ENCODE measurements around the gene MTMR2.

The MTMR2 gene

DNA sequence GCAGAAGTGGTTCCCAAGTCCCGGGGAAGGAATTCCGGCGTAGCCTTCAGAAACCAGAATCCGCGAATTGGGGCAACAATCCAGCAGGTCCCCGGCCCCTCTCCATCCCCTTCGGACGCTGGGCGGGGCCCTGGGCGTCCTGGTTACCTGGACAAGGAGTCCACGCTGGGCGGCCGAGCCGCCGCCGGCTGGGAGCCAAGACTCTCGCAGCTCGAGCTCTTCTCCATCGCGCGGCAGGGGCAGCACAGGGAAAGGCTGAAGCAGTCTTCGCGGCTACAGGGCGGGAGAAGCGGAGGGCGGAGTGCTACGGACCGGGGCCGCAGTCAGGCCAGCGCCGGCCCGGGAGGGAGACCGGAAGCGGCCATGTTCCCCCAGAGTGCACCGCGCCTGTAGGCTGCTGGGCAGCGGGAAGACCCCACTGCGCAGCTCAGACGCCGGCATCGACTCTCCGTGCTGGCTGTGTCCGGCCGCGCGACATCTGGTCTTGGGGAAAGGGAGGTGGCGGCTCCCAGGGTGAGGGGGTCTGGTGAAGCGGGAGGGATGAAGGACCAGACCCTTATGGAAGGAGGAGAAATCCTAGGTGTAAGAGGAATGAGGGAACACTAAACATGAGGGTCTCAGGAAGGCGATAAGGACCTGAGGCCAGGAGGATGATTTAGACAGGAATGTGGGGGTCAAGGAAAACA lies at the start of gene MTMR2:
MTMR2 (minus strand) TSS at position 380 of the 686 bp plus-strand sequence; CDS start at position 227, 153 bp downstream.
- Histone ChIP-seq H3K27ac (ENCODE audit: low read depth, low read length) (peak within 1 kb of the TSS; percentile 81), H3K9me3 (ENCODE audit: low read length) (no peaks in the 10 kb centered on the region), H3K27me3 (ENCODE audit: control insufficient read depth in 1 of 2, insufficient read depth in 2 of 2, low read length in 2 of 2) (no peaks in the 10 kb centered on the region), H3K4me1 (ENCODE audit: insufficient read depth, low read length) (peaks cover 11% of the 10 kb centered on the region), H3K4me3 (ENCODE audit: low read depth in 1 of 2, low read length in 2 of 2) (peak within 1 kb of the TSS; percentile 75 to 97), H3K9ac (ENCODE audit: low read length) (peak within 1 kb of the TSS; percentile 99), H3K36me3 (ENCODE audit: insufficient read depth, low read length) (no peaks in the 10 kb centered on the region)

DNA sequence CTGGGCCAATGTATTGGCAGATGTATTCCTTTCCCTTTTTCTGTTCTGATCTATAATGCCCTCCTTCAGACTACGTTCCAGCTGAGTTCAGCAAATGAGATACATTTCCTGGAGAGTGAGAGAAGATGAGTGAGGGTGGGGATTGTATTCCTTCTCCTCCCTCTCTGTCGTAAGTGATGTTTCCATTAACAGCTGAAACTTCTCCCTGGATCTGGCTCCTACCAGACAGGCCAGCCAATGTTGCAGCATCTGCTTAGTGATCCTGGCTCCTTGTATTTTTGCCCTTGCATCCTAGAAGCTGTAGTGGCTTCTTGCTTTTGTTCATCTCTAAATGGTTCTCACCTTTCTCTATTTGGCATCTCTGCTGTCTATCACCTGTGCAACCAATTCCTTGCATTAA lies 48.2 kb upstream of the MTMR2 start:
- Histone ChIP-seq H3K9me3 (ENCODE audit: low read length) (no peaks in the 10 kb centered on the region), H3K9ac (ENCODE audit: low read length) (no peak overlapping the region), H3K27me3 (ENCODE audit: control insufficient read depth in 1 of 2, insufficient read depth in 2 of 2, low read length in 2 of 2) (no peaks in the 10 kb centered on the region), H3K36me3 (ENCODE audit: insufficient read depth, low read length) (no peaks in the 10 kb centered on the region), H3K27ac (ENCODE audit: low read depth, low read length) (no peak overlapping the region), H3K4me3 (ENCODE audit: low read depth in 1 of 2, low read length in 2 of 2) (no peak overlapping the region), H3K4me1 (ENCODE audit: insufficient read depth, low read length) (no peaks in the 10 kb centered on the region)

DNA sequence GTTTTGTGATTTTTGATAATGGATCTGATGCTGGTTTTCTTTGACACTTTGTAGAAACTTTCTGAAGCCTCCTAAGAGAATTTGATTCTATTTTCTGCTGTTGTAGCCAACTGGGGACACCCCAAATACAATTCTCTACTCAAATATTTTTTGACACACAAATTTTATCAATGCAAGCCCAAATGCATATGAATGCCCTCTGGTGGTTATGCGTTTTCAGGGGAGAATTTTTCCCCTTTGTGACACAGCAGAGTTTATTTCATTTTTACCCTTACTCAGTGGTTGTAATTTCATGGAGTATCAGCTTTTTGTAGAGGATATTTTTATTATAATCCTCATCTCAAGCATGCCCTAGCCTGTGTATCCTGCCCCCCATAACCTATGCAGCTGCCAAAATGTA lies 44.7 kb upstream of the MTMR2 start:
- no peaks in the 10 kb centered on the region for H3K9me3 ChIP-seq (ENCODE audit: low read length)
- no peak overlapping the region for H3K4me3 ChIP-seq (ENCODE audit: low read depth in 1 of 2, low read length in 2 of 2)
- H3K36me3 ChIP-seq (ENCODE audit: insufficient read depth, low read length): no peaks in the 10 kb centered on the region
- no peak overlapping the region for H3K9ac ChIP-seq (ENCODE audit: low read length)
- H3K27me3 ChIP-seq (ENCODE audit: control insufficient read depth in 1 of 2, insufficient read depth in 2 of 2, low read length in 2 of 2): no peaks in the 10 kb centered on the region
- H3K27ac ChIP-seq (ENCODE audit: low read depth, low read length): no peak overlapping the region
- no peaks in the 10 kb centered on the region for H3K4me1 ChIP-seq (ENCODE audit: insufficient read depth, low read length)

DNA sequence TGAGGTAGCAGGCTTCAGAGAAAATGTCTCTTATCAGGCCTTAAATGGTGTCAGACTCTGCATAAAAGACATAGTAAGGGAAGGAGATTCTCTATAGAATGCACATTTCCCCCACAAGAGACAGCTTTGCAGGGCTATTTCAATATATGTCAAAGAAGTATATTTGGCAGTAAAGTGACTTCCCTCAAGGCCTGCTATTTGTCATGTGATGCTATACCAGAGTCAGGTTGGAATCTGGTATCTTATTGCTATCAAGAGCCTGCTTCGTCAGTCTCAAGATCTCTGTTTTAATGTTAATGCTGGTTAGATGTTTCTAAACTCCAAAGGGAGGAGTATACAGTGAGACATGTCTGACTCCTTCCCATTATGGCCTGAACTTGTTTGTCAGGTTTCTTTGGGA lies 40.4 kb upstream of the MTMR2 start:
- Histone ChIP-seq H3K4me1 (ENCODE audit: insufficient read depth, low read length) (no peaks in the 10 kb centered on the region), H3K9me3 (ENCODE audit: low read length) (no peaks in the 10 kb centered on the region), H3K27ac (ENCODE audit: low read depth, low read length) (no peak overlapping the region), H3K36me3 (ENCODE audit: insufficient read depth, low read length) (no peaks in the 10 kb centered on the region), H3K9ac (ENCODE audit: low read length) (no peak overlapping the region), H3K27me3 (ENCODE audit: control insufficient read depth in 1 of 2, insufficient read depth in 2 of 2, low read length in 2 of 2) (no peaks in the 10 kb centered on the region), H3K4me3 (ENCODE audit: low read depth in 1 of 2, low read length in 2 of 2) (no peak overlapping the region)

DNA sequence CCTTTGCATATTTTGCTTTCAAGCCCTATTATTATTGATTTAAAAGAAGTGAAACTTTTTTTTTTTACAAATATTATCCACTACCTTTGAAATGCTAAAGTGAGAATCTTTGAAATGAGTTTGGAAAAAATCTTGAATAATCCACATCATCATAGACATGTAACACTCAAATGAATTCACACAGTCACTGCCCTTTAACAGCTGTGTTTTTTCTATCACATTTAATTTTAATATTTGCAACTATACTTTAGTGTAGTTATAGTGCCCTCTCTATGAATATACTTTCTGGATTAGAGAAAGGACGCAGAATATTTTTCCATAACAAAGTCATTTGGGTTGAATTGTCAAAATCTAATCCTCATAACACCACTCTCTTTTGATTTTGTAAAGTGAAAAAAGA lies 37.9 kb upstream of the MTMR2 start:
- Histone ChIP-seq H3K4me3 (ENCODE audit: low read depth in 1 of 2, low read length in 2 of 2) (no peak overlapping the region), H3K36me3 (ENCODE audit: insufficient read depth, low read length) (no peaks in the 10 kb centered on the region), H3K27me3 (ENCODE audit: control insufficient read depth in 1 of 2, insufficient read depth in 2 of 2, low read length in 2 of 2) (no peaks in the 10 kb centered on the region), H3K4me1 (ENCODE audit: insufficient read depth, low read length) (no peaks in the 10 kb centered on the region), H3K27ac (ENCODE audit: low read depth, low read length) (no peak overlapping the region), H3K9ac (ENCODE audit: low read length) (no peak overlapping the region), H3K9me3 (ENCODE audit: low read length) (no peaks in the 10 kb centered on the region)

DNA sequence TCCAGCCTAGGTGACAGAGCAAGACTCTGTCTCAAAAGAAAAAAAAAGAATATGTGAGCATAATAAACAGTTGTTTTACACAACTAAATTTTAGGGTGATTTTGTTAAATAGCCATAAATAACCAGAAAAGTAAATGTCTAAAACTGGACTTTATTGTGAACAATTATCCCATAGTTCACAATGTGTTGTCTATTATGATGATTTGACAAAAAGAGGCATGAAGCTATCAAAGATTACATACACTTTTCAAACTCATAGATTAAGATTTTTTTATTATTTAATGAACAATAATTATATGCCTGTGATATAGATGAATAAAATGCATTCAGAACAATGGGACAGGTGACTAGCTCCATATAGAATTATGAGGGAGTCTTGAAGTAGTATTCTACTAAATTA lies 27.0 kb upstream of the MTMR2 start:
- Histone ChIP-seq H3K27ac (ENCODE audit: low read depth, low read length) (no peak overlapping the region), H3K9ac (ENCODE audit: low read length) (no peak overlapping the region), H3K36me3 (ENCODE audit: insufficient read depth, low read length) (no peaks in the 10 kb centered on the region)

DNA sequence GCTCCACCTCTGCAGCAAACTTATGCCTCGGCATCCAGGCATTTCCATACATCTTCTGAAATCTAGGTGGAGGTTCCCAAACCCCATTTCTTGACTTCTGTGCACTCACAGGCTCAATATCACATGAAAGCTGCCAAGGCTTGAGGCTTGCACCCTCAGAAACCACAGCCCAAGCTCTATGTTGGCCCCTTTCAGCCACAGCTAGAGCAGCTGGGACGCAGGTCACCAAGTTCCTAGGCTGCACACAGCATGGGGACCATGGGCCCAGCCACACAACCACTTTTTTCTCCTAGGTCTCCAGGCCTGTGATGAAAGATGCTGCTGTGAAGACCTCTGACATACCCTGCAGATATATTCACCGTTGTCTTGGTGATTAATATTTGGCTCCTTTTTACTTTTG lies 24.7 kb upstream of the MTMR2 start:
- Histone ChIP-seq H3K36me3 (ENCODE audit: insufficient read depth, low read length) (no peaks in the 10 kb centered on the region), H3K27me3 (ENCODE audit: control insufficient read depth in 1 of 2, insufficient read depth in 2 of 2, low read length in 2 of 2) (no peaks in the 10 kb centered on the region), H3K4me1 (ENCODE audit: insufficient read depth, low read length) (no peaks in the 10 kb centered on the region), H3K9ac (ENCODE audit: low read length) (no peak overlapping the region), H3K9me3 (ENCODE audit: low read length) (no peaks in the 10 kb centered on the region), H3K4me3 (ENCODE audit: low read depth in 1 of 2, low read length in 2 of 2) (no peak overlapping the region), H3K27ac (ENCODE audit: low read depth, low read length) (no peak overlapping the region)

More for the DNA sequence above, 27.0 kb upstream of the MTMR2 start:
- H3K4me1 ChIP-seq (ENCODE audit: insufficient read depth, low read length): no peaks in the 10 kb centered on the region
- no peak overlapping the region for H3K4me3 ChIP-seq (ENCODE audit: low read depth in 1 of 2, low read length in 2 of 2)
- no peaks in the 10 kb centered on the region for H3K9me3 ChIP-seq (ENCODE audit: low read length)
- no peaks in the 10 kb centered on the region for H3K27me3 ChIP-seq (ENCODE audit: control insufficient read depth in 1 of 2, insufficient read depth in 2 of 2, low read length in 2 of 2)

DNA sequence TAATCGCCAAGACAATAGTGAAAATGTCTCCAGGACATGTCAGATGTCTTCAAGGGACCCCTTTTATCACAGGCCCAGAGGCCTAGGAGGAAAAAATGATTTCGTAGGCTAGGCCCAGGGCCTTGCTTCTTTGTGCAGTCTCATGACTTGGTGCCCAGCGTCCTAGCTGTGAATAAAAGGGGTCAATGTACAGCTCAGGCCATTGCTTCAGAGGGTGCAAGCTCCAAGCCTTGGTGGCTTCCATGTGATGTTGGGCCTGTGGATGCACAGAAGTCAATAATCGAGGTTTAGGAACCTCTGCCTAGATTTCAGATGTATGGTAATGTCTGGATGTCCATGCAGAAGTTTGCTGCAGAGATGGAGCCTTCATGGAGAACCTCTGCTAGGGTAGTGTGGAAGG lies 20.7 kb upstream of the MTMR2 start:
- Histone ChIP-seq H3K27me3 (ENCODE audit: control insufficient read depth in 1 of 2, insufficient read depth in 2 of 2, low read length in 2 of 2) (no peaks in the 10 kb centered on the region), H3K4me1 (ENCODE audit: insufficient read depth, low read length) (no peaks in the 10 kb centered on the region), H3K27ac (ENCODE audit: low read depth, low read length) (no peak overlapping the region), H3K9me3 (ENCODE audit: low read length) (no peaks in the 10 kb centered on the region), H3K36me3 (ENCODE audit: insufficient read depth, low read length) (no peaks in the 10 kb centered on the region), H3K9ac (ENCODE audit: low read length) (no peak overlapping the region), H3K4me3 (ENCODE audit: low read depth in 1 of 2, low read length in 2 of 2) (no peak overlapping the region)

DNA sequence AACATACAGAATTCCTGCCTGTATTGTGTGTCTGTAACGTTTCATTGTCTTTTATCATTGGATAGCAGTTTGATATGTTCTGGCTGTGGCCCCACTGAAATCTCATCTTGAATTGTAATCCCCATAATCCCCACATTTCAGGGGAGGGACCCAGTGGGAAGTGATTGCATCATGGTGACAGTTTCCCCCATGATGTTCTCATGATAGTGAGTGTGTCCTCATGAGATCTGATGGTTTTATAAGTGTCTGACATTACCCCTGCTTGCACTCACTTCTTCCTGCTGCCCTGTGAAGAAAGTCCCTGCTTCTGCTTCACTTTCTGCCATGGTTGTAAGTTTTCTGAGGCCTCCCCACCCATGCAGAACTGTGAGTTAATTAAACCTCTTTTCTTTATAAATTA lies 19.6 kb upstream of the MTMR2 start:
- Histone ChIP-seq H3K9ac (ENCODE audit: low read length) (no peak overlapping the region), H3K27me3 (ENCODE audit: control insufficient read depth in 1 of 2, insufficient read depth in 2 of 2, low read length in 2 of 2) (no peaks in the 10 kb centered on the region), H3K4me3 (ENCODE audit: low read depth in 1 of 2, low read length in 2 of 2) (no peak overlapping the region), H3K4me1 (ENCODE audit: insufficient read depth, low read length) (no peaks in the 10 kb centered on the region), H3K27ac (ENCODE audit: low read depth, low read length) (no peak overlapping the region), H3K36me3 (ENCODE audit: insufficient read depth, low read length) (no peaks in the 10 kb centered on the region), H3K9me3 (ENCODE audit: low read length) (no peaks in the 10 kb centered on the region)

DNA sequence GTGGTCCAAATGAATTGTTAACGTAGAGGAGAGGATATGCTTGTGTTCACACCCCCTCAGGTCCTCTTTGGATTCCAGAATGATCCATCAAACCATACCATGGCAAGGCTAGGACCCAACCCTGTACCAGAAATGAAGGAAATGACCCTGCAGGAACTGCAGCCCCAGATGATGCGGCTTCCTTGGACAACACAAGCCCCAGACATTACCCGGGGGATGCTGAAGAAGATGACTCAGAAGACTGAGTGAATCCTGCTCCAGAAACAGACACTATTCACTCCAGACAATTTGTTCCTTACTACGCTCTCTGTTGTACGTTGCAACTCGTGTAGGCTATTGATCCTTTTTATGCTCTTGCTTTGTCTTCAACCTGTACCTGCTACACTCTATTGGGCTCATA lies 15.2 kb upstream of the MTMR2 start:
- no peaks in the 10 kb centered on the region for H3K9me3 ChIP-seq (ENCODE audit: low read length)
- no peaks in the 10 kb centered on the region for H3K27me3 ChIP-seq (ENCODE audit: control insufficient read depth in 1 of 2, insufficient read depth in 2 of 2, low read length in 2 of 2)
- no peak overlapping the region for H3K9ac ChIP-seq (ENCODE audit: low read length)

DNA sequence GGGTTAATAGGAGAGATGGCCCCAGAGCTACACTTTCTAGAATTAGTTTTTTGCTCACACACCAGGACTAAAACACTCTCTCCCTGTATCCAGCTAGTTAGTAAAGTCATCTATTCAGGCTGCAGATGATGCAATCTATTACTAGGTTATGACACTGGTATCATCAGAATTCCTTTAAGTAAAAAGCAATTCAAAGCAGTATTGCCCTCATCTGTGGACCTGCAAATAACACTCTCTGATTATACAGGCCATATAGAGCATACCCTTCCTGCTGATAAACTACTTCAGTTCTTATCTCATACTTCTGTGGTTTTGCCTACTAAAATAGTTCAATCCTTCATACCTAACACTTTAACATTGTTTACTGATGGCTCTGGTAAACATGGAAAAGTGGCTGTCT lies 13.5 kb upstream of the MTMR2 start:
- Histone ChIP-seq H3K4me3 (ENCODE audit: low read depth in 1 of 2, low read length in 2 of 2) (no peak overlapping the region), H3K27ac (ENCODE audit: low read depth, low read length) (no peak overlapping the region), H3K9ac (ENCODE audit: low read length) (no peak overlapping the region), H3K27me3 (ENCODE audit: control insufficient read depth in 1 of 2, insufficient read depth in 2 of 2, low read length in 2 of 2) (no peaks in the 10 kb centered on the region), H3K9me3 (ENCODE audit: low read length) (no peaks in the 10 kb centered on the region), H3K36me3 (ENCODE audit: insufficient read depth, low read length) (no peaks in the 10 kb centered on the region), H3K4me1 (ENCODE audit: insufficient read depth, low read length) (no peaks in the 10 kb centered on the region)

More for the DNA sequence above, 15.2 kb upstream of the MTMR2 start:
- Histone ChIP-seq H3K36me3 (ENCODE audit: insufficient read depth, low read length) (no peaks in the 10 kb centered on the region), H3K27ac (ENCODE audit: low read depth, low read length) (no peak overlapping the region), H3K4me1 (ENCODE audit: insufficient read depth, low read length) (no peaks in the 10 kb centered on the region), H3K4me3 (ENCODE audit: low read depth in 1 of 2, low read length in 2 of 2) (no peak overlapping the region)

DNA sequence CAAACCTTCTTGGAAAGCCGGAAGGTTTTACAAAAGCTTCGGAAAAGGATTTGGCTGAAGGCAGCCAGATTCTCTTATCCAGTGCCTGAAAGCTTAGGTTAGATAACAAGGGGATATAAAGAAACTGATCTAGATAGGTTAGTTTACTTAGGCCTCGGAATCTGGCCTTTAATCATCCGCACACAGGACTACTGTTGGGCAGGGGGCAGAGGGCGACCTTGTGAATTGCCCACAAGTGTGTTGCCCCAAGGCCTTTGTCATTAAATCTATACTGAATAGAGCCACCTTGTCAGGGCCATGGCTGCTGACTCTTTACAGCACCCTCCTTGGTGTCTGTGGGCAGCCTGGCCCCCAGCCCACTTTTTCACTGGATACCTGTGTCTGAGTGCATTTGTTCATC lies 9.7 kb upstream of the MTMR2 start:
- no peaks in the 10 kb centered on the region for H3K27me3 ChIP-seq (ENCODE audit: control insufficient read depth in 1 of 2, insufficient read depth in 2 of 2, low read length in 2 of 2)
- no peaks in the 10 kb centered on the region for H3K36me3 ChIP-seq (ENCODE audit: insufficient read depth, low read length)
- no peaks in the 10 kb centered on the region for H3K9me3 ChIP-seq (ENCODE audit: low read length)
- no peak overlapping the region for H3K27ac ChIP-seq (ENCODE audit: low read depth, low read length)
- H3K4me3 ChIP-seq (ENCODE audit: low read depth in 1 of 2, low read length in 2 of 2): no peak overlapping the region
- H3K4me1 ChIP-seq (ENCODE audit: insufficient read depth, low read length): no peaks in the 10 kb centered on the region
- no peak overlapping the region for H3K9ac ChIP-seq (ENCODE audit: low read length)

Measured in muscle layer of colon (tissue), 2 donors.